Hepatocyte (in vitro differentiated cells): Measurements from ENCODE around the gene MOCS1.

Experiments
- EZH2 ChIP-seq: fragments of 200-600 bp; sonication (generic); IDR thresholded peaks from 2 replicates; pipeline ENCODE4 v1.6.1; 2016; ENCODE audit warnings: antibody characterized with exemption, mild to moderate bottlenecking, borderline replicate concordance
- TF ChIP-seq, protein P1 (sequence below): fragments of 200-600 bp; sonication (generic); IDR thresholded peaks from 2 replicates; pipeline ENCODE4 v1.5.1; 2016; ENCODE audit warnings: antibody characterized with exemption, mild to moderate bottlenecking; ENCODE audit not compliant: poor library complexity

- TF ChIP-seq, protein P1, sequence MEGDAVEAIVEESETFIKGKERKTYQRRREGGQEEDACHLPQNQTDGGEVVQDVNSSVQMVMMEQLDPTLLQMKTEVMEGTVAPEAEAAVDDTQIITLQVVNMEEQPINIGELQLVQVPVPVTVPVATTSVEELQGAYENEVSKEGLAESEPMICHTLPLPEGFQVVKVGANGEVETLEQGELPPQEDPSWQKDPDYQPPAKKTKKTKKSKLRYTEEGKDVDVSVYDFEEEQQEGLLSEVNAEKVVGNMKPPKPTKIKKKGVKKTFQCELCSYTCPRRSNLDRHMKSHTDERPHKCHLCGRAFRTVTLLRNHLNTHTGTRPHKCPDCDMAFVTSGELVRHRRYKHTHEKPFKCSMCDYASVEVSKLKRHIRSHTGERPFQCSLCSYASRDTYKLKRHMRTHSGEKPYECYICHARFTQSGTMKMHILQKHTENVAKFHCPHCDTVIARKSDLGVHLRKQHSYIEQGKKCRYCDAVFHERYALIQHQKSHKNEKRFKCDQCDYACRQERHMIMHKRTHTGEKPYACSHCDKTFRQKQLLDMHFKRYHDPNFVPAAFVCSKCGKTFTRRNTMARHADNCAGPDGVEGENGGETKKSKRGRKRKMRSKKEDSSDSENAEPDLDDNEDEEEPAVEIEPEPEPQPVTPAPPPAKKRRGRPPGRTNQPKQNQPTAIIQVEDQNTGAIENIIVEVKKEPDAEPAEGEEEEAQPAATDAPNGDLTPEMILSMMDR: no peak
- TF ChIP-seq EZH2: no peak
Measured at GRCh38 chr6:39876826-39877225, 57.4 kb downstream of the MOCS1 start.
